MCF 10A (cell line): ENCODE results near the gene CTNNA2. TPM values are rescaled to one million over a fixed set of nuclear protein-coding genes. Genes with fewer than 3 reads are reported as not detected.
A peak's percentile ranks its signal among the peaks of the same experiment; 100 is the strongest.

Experiments used
- BruUV-seq: library from RNA; stranded (reverse); fragments of 400-500 nt; replicated peaks from 2 replicates; lab custom pipeline; 2021; lab: Mats Ljungman, UMichigan
- CTCF ChIA-PET: fragments of 300-600 bp; sonication (Branson Sonifier 250); formaldehyde crosslinking; extraction: SDS; loops from one replicate; lab custom pipeline; 2021; ENCODE audit warnings: antibody characterized with exemption, inconsistent platforms; lab: Yijun Ruan, JAX
- POLR2A ChIA-PET: fragments of 300-600, 350-650 bp; sonication (Branson Sonifier 250); formaldehyde crosslinking; extraction: SDS; loops from one replicate; lab custom pipeline; 2020; ENCODE audit warnings: antibody characterized with exemption, inconsistent platforms; lab: Yijun Ruan, JAX
- DNase-seq: peaks from one replicate; pipeline ENCODE4 v3.0.0-alpha.2; 2018; ENCODE audit not compliant: unreplicated experiment
- H3K27ac Mint-ChIP-seq: one replicate; pipeline ENCODE4 v1.8.0; 2022; ENCODE audit warnings: mild to moderate bottlenecking, low read depth, mixed read lengths; ENCODE audit not compliant: unreplicated experiment
- H3K27me3 Mint-ChIP-seq: one replicate; pipeline ENCODE4 v1.8.0; 2022; ENCODE audit warnings: mixed read lengths; ENCODE audit not compliant: insufficient read depth, unreplicated experiment
- H3K36me3 Mint-ChIP-seq: one replicate; pipeline ENCODE4 v1.8.0; 2022; ENCODE audit warnings: mild to moderate bottlenecking, moderate library complexity, mixed read lengths; ENCODE audit not compliant: insufficient read depth, unreplicated experiment
- H3K4me1 Mint-ChIP-seq: one replicate; pipeline ENCODE4 v1.8.0; 2022; ENCODE audit warnings: mixed read lengths; ENCODE audit not compliant: insufficient read depth, unreplicated experiment
- H3K4me3 Mint-ChIP-seq: one replicate; pipeline ENCODE4 v1.8.0; 2022; ENCODE audit warnings: mild to moderate bottlenecking, moderate library complexity, mixed read lengths; ENCODE audit not compliant: unreplicated experiment
- H3K9me3 Mint-ChIP-seq: one replicate; pipeline ENCODE4 v1.8.0; 2022; ENCODE audit warnings: mixed read lengths; ENCODE audit not compliant: unreplicated experiment
- CTCF ChIP-seq: fragments of 200-600 bp; IDR thresholded peaks from one replicate; pipeline ENCODE4 v1.8.0; 2022; ENCODE audit warnings: antibody characterized with exemption, mild to moderate bottlenecking; ENCODE audit not compliant: unreplicated experiment
- intact Hi-C: fragments of 100-400 bp; cut with micrococcal nuclease; formaldehyde crosslinking; loops from 2 replicates; pipeline ENCODE4 v1.14.1; 2022
- total RNA-seq: library from RNA; stranded (reverse); gene quantifications from 2 replicates; pipeline ENCODE4 v1.2.3, GENCODE V29; 2022

The CTNNA2 gene
- total RNA-seq, 1 experiment from 2014 or later, result not detected

- POLR2A ChIA-PET, result no interaction called here
- DNase-seq, result no peak
- intact Hi-C loops, result loop anchor here (10.0 kb wide), 1 partner anchor 1002 kb away; no protein-coding TSS in a partner anchor
- no TSS peak for BruUV-seq
- Mint-ChIP-seq H3K27me3 (no peaks in the 10 kb centered on the region), H3K4me3 (no peak overlapping the region), H3K9me3 (no peaks in the 10 kb centered on the region), H3K27ac (no peak overlapping the region), H3K4me1 (peaks cover 5% of the 10 kb centered on the region), H3K36me3 (no peaks in the 10 kb centered on the region)
- TF ChIP-seq CTCF, result no peak
- CTCF ChIA-PET, result interaction anchor here (0.9 to 6.1 kb wide), 2 partner anchors 175 to 179 kb away, joined by 3 to 84 read pairs; no protein-coding TSS in a partner anchor
Measured at GRCh38 chr2:80322958-80323357, 810.1 kb downstream of the CTNNA2 start.

- Mint-ChIP-seq H3K27me3 (no peaks in the 10 kb centered on the region), H3K9me3 (no peaks in the 10 kb centered on the region), H3K36me3 (no peaks in the 10 kb centered on the region), H3K4me1 (peaks cover 5% of the 10 kb centered on the region), H3K27ac (no peak overlapping the region), H3K4me3 (no peak overlapping the region)
- DNase-seq, result no peak
- BruUV-seq, result no TSS peak
- ChIA-PET POLR2A (no interaction called here), CTCF (interaction anchor here (0.5 to 6.1 kb wide), 7 partner anchors 80 to 1489 kb away, joined by 3 to 84 read pairs (median 3); no protein-coding TSS in a partner anchor)
- intact Hi-C loops, result loop anchor here (10.0 kb wide), 1 partner anchor 1001 kb away; no protein-coding TSS in a partner anchor
- no peak for TF ChIP-seq CTCF
Measured at GRCh38 chr2:80323610-80324009, 810.8 kb downstream of the CTNNA2 start.

- H3K9me3 Mint-ChIP-seq, result no peaks in the 10 kb centered on the region
- ChIA-PET POLR2A (no interaction called here), CTCF (interaction anchor here (0.6 to 6.1 kb wide), 2 partner anchors 174 to 638 kb away, joined by 3 to 84 read pairs; no protein-coding TSS in a partner anchor)
- no TSS peak for BruUV-seq
- DNase-seq, result no peak
- intact Hi-C loops, result loop anchor here (10.0 kb wide), 1 partner anchor 1000 kb away; no protein-coding TSS in a partner anchor
- no peak overlapping the region for H3K4me3 Mint-ChIP-seq
- H3K27me3 Mint-ChIP-seq, result no peaks in the 10 kb centered on the region
- peaks cover 5% of the 10 kb centered on the region for H3K4me1 Mint-ChIP-seq
- H3K27ac Mint-ChIP-seq, result no peak overlapping the region
- no peak for TF ChIP-seq CTCF
- no peaks in the 10 kb centered on the region for H3K36me3 Mint-ChIP-seq
Measured at GRCh38 chr2:80324525-80324924, 811.7 kb downstream of the CTNNA2 start.

GRCh38 chr2:80326214-80326613 is 813.4 kb downstream of the CTNNA2 start:
- CTCF ChIA-PET, result interaction anchor here (0.6 to 6.1 kb wide), 14 partner anchors 12 to 1568 kb away, joined by 3 to 84 read pairs (median 4); no protein-coding TSS in a partner anchor
- no peaks in the 10 kb centered on the region for H3K27me3 Mint-ChIP-seq
- H3K4me3 Mint-ChIP-seq, result no peak overlapping the region
- H3K36me3 Mint-ChIP-seq, result no peaks in the 10 kb centered on the region
- peak; percentile 53 for DNase-seq
- intact Hi-C loops, result loop anchor here (1.0 to 10.0 kb wide), 3 partner anchors 173 to 1568 kb away; no protein-coding TSS in a partner anchor
- peak; percentile 51 for TF ChIP-seq CTCF
- H3K9me3 Mint-ChIP-seq, result no peaks in the 10 kb centered on the region
- POLR2A ChIA-PET, result interaction anchor here (0.7 to 1.1 kb wide), 2 partner anchors 173 to 178 kb away, joined by 3 read pairs; no protein-coding TSS in a partner anchor
- BruUV-seq, result no TSS peak
- H3K27ac Mint-ChIP-seq, result no peak overlapping the region
- peaks cover 2% of the 10 kb centered on the region for H3K4me1 Mint-ChIP-seq
